ENCODE results near the gene COPG1. TPM values are rescaled to one million over a fixed set of nuclear protein-coding genes. Genes with fewer than 3 reads are reported as not detected.

The COPG1 gene
- total and polyA plus RNA-seq, 4 donors: 49.8 to 177 (median 87.0) TPM

DNA sequence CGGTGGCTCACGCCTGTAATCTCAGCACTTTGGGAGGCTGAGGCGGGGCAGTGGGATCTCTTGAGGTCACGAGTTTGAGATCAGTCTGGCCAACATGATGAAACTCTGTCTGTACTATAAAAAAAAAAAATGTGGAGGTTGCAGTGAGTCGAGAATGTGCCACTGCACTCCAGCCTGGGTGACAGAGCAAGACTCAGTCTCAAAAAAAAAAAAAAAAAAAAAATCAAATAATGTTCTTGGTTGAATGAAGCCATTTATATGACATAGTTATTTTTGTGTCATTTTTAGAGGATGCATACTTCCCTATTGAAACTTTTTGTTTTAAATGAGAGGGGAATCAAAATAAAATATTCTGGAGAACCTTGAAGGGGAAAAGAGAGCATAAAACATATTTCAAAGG, 32.3 kb downstream of the COPG1 start:
- peaks cover 4 to 8% (median 5%) of the 10 kb centered on the region in 4 donors for H3K36me3 ChIP-seq (ENCODE audit: control insufficient read depth in 4 of 4, insufficient read depth in 3 of 4, low read depth in 1 of 4, low read length in 3 of 4)
- H3K9me3 ChIP-seq (ENCODE audit: control insufficient read depth in 4 of 4, low read length in 3 of 4): no peaks in the 10 kb centered on the region
- TF ChIP-seq, protein P1, sequence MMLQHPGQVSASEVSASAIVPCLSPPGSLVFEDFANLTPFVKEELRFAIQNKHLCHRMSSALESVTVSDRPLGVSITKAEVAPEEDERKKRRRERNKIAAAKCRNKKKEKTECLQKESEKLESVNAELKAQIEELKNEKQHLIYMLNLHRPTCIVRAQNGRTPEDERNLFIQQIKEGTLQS (IDR thresholded peaks at IDR 0.05): no peak
- TF ChIP-seq HNF4G (IDR thresholded peaks at IDR 0.05) (no peak), GABPA (IDR thresholded peaks at IDR 0.05 in 1 of 2, conservative IDR thresholded peaks at IDR 0.05 in 1 of 2) (no peak), RAD21 (IDR thresholded peaks at IDR 0.05) (no peak), TAF1 (conservative IDR thresholded peaks at IDR 0.05) (no peak), EGR1 (IDR thresholded peaks at IDR 0.05; ENCODE audit: low read depth in 2 of 2) (no peak)
- H3K27ac ChIP-seq (ENCODE audit: low read depth in 1 of 2, low read length in 2 of 2): peak overlapping the region; percentile 65 to 92
- peaks cover 2 to 42% (median 32%) of the 10 kb centered on the region in 4 donors for H3K4me1 ChIP-seq (ENCODE audit: control insufficient read depth in 4 of 4, insufficient read depth in 4 of 4, low read length in 3 of 4)
- H3K27me3 ChIP-seq (ENCODE audit: control insufficient read depth in 4 of 4, insufficient read depth in 4 of 4, low read length in 3 of 4): no peaks in the 10 kb centered on the region
- peak overlapping the region in 1 of 2 donors; percentile 34 for H3K9ac ChIP-seq (ENCODE audit: low read depth in 1 of 2, low read length in 2 of 2)
- no peak for DNase-seq (ENCODE audit: low spot score)
- no peak overlapping the region for H3K4me3 ChIP-seq (ENCODE audit: low read depth in 1 of 3, low read length in 3 of 3)
- WGBS: 55% methylated on average over 5 of the region's 5 CpGs

DNA sequence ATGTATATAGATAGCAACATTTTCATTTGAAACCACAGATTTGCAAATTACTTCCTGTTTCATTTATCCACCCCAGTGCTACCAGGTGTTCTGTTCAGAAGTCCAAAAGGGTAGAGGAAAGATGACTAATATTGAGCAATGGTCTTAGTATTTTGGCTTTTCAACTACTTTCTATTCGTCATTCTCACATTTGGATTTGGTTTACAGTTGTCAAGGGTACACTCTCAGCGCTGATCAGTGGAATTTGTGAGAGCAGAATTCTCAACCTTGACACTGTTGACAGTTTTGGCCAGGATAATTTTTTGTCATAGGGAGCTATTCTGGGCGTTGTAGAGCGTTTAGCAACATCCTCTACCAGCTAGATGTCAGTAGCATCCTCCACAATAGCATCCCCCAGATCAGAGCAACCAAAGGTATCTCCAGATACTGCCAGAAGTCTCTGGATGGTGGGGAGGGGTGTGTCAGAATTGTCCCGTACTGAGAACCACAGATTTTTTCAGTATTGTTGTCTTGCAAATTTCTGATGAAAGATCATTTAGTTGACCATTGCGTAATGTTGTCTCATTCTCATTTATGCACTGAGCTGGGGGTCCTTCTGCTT, 33.4 kb downstream of the COPG1 start:
- Histone ChIP-seq H3K27ac (ENCODE audit: low read depth in 1 of 2, low read length in 2 of 2) (peak overlapping the region; percentile 65 to 92), H3K9ac (ENCODE audit: low read depth in 1 of 2, low read length in 2 of 2) (peak overlapping the region; percentile 36 to 37), H3K4me1 (ENCODE audit: control insufficient read depth in 4 of 4, insufficient read depth in 4 of 4, low read length in 3 of 4) (peaks cover 2 to 39% (median 29%) of the 10 kb centered on the region in 4 donors), H3K4me3 (ENCODE audit: low read depth in 1 of 3, low read length in 3 of 3) (peak overlapping the region in 2 of 3 donors; percentile 6 to 18), H3K9me3 (ENCODE audit: control insufficient read depth in 4 of 4, low read length in 3 of 4) (no peaks in the 10 kb centered on the region), H3K27me3 (ENCODE audit: control insufficient read depth in 4 of 4, insufficient read depth in 4 of 4, low read length in 3 of 4) (no peaks in the 10 kb centered on the region), H3K36me3 (ENCODE audit: control insufficient read depth in 4 of 4, insufficient read depth in 3 of 4, low read depth in 1 of 4, low read length in 3 of 4) (peaks cover 0 to 3% (median 1%) of the 10 kb centered on the region in 4 donors)
- WGBS: 38% methylated on average over 6 of the region's 6 CpGs
- peak; percentile 90 for TF ChIP-seq SP1 (IDR thresholded peaks at IDR 0.05)
- TF ChIP-seq, protein P2, sequence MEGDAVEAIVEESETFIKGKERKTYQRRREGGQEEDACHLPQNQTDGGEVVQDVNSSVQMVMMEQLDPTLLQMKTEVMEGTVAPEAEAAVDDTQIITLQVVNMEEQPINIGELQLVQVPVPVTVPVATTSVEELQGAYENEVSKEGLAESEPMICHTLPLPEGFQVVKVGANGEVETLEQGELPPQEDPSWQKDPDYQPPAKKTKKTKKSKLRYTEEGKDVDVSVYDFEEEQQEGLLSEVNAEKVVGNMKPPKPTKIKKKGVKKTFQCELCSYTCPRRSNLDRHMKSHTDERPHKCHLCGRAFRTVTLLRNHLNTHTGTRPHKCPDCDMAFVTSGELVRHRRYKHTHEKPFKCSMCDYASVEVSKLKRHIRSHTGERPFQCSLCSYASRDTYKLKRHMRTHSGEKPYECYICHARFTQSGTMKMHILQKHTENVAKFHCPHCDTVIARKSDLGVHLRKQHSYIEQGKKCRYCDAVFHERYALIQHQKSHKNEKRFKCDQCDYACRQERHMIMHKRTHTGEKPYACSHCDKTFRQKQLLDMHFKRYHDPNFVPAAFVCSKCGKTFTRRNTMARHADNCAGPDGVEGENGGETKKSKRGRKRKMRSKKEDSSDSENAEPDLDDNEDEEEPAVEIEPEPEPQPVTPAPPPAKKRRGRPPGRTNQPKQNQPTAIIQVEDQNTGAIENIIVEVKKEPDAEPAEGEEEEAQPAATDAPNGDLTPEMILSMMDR (IDR thresholded peaks at IDR 0.05; ENCODE audit: low read depth, low read length, missing input control): no peak
- TF ChIP-seq RXRA (IDR thresholded peaks at IDR 0.05): peak; percentile 68 to 89
- TF ChIP-seq, protein P3, sequence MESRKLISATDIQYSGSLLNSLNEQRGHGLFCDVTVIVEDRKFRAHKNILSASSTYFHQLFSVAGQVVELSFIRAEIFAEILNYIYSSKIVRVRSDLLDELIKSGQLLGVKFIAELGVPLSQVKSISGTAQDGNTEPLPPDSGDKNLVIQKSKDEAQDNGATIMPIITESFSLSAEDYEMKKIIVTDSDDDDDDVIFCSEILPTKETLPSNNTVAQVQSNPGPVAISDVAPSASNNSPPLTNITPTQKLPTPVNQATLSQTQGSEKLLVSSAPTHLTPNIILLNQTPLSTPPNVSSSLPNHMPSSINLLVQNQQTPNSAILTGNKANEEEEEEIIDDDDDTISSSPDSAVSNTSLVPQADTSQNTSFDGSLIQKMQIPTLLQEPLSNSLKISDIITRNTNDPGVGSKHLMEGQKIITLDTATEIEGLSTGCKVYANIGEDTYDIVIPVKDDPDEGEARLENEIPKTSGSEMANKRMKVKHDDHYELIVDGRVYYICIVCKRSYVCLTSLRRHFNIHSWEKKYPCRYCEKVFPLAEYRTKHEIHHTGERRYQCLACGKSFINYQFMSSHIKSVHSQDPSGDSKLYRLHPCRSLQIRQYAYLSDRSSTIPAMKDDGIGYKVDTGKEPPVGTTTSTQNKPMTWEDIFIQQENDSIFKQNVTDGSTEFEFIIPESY (IDR thresholded peaks at IDR 0.05): peak; percentile 59
- TF ChIP-seq, protein P1 (IDR thresholded peaks at IDR 0.05): peak; percentile 91
- TF ChIP-seq RAD21 (IDR thresholded peaks at IDR 0.05): peak; percentile 24 to 44
- TF ChIP-seq, protein P4, sequence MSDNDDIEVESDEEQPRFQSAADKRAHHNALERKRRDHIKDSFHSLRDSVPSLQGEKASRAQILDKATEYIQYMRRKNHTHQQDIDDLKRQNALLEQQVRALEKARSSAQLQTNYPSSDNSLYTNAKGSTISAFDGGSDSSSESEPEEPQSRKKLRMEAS (IDR thresholded peaks at IDR 0.05): peak; percentile 84
- peak; percentile 27 to 67 for TF ChIP-seq GABPA (IDR thresholded peaks at IDR 0.05 in 1 of 2, conservative IDR thresholded peaks at IDR 0.05 in 1 of 2)
- peak; percentile 19 for TF ChIP-seq NR2F2 (IDR thresholded peaks at IDR 0.05)
- TF ChIP-seq HNF4A (conservative IDR thresholded peaks at IDR 0.05): peak; percentile 96 to 97
- peak; percentile 87 to 95 for TF ChIP-seq JUND (IDR thresholded peaks at IDR 0.05)
- TF ChIP-seq, protein P5, sequence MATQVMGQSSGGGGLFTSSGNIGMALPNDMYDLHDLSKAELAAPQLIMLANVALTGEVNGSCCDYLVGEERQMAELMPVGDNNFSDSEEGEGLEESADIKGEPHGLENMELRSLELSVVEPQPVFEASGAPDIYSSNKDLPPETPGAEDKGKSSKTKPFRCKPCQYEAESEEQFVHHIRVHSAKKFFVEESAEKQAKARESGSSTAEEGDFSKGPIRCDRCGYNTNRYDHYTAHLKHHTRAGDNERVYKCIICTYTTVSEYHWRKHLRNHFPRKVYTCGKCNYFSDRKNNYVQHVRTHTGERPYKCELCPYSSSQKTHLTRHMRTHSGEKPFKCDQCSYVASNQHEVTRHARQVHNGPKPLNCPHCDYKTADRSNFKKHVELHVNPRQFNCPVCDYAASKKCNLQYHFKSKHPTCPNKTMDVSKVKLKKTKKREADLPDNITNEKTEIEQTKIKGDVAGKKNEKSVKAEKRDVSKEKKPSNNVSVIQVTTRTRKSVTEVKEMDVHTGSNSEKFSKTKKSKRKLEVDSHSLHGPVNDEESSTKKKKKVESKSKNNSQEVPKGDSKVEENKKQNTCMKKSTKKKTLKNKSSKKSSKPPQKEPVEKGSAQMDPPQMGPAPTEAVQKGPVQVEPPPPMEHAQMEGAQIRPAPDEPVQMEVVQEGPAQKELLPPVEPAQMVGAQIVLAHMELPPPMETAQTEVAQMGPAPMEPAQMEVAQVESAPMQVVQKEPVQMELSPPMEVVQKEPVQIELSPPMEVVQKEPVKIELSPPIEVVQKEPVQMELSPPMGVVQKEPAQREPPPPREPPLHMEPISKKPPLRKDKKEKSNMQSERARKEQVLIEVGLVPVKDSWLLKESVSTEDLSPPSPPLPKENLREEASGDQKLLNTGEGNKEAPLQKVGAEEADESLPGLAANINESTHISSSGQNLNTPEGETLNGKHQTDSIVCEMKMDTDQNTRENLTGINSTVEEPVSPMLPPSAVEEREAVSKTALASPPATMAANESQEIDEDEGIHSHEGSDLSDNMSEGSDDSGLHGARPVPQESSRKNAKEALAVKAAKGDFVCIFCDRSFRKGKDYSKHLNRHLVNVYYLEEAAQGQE (IDR thresholded peaks at IDR 0.05): peak; percentile 63
- no peak for TF ChIP-seq TAF1 (conservative IDR thresholded peaks at IDR 0.05)
- TF ChIP-seq HNF4G (IDR thresholded peaks at IDR 0.05): peak; percentile 81
- TF ChIP-seq FOXA1 (IDR thresholded peaks at IDR 0.05): no peak
- TF ChIP-seq EGR1 (IDR thresholded peaks at IDR 0.05; ENCODE audit: low read depth in 2 of 2): peak in 1 of 2 donors; percentile 64
- TF ChIP-seq FOXA2 (IDR thresholded peaks at IDR 0.05): peak; percentile 26
- TF ChIP-seq YY1 (IDR thresholded peaks at IDR 0.05): peak; percentile 45
- no peak for DNase-seq (ENCODE audit: low spot score)
